ENCODE data around the gene PTPRG.

DNA sequence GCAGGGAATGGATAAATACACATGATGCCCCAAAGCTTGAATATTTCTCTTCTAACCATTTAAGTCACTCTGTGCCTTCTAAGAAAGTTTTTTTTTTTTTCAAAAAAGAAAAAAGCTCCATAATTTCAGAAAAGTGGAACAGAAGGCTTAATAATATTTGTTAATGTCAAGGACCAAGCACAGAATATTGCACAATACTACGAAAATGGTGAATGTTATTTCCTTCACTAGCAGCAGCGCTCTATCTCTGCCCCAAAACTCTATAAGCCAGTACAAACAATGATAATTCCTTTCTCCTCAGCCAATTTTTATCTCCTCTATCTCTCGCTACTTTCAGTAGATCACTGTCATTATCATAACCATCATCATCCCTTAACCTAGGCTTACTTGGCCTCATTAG is 739.2 kb downstream of the PTPRG start:
- TF ChIP-seq, protein P1, sequence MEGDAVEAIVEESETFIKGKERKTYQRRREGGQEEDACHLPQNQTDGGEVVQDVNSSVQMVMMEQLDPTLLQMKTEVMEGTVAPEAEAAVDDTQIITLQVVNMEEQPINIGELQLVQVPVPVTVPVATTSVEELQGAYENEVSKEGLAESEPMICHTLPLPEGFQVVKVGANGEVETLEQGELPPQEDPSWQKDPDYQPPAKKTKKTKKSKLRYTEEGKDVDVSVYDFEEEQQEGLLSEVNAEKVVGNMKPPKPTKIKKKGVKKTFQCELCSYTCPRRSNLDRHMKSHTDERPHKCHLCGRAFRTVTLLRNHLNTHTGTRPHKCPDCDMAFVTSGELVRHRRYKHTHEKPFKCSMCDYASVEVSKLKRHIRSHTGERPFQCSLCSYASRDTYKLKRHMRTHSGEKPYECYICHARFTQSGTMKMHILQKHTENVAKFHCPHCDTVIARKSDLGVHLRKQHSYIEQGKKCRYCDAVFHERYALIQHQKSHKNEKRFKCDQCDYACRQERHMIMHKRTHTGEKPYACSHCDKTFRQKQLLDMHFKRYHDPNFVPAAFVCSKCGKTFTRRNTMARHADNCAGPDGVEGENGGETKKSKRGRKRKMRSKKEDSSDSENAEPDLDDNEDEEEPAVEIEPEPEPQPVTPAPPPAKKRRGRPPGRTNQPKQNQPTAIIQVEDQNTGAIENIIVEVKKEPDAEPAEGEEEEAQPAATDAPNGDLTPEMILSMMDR (conservative IDR thresholded peaks at IDR 0.05; ENCODE audit: low read length): no peak
- TF ChIP-seq EZH2phosphoT487 (IDR thresholded peaks at IDR 0.05; ENCODE audit: borderline replicate concordance): no peak

Measured in Loucy (cell line).